Measurements from ENCODE around the gene NT5C.
"Not testable (repeated sequence)": the region's sequence is repeated elsewhere in the genome, so short reads cannot be mapped to it uniquely, and the experiment has no call there.

The NT5C gene

GRCh38 chr17:75131278-75132017, at the start of gene NT5C:
Gene NT5C, minus strand, starts transcription at chr17:75131742. Its CDS starts 35 bp downstream, at chr17:75131707.
- in situ Hi-C loops (cut with MboI; ENCODE audit: low sequenced_read_pairs): no loop called here

DNA sequence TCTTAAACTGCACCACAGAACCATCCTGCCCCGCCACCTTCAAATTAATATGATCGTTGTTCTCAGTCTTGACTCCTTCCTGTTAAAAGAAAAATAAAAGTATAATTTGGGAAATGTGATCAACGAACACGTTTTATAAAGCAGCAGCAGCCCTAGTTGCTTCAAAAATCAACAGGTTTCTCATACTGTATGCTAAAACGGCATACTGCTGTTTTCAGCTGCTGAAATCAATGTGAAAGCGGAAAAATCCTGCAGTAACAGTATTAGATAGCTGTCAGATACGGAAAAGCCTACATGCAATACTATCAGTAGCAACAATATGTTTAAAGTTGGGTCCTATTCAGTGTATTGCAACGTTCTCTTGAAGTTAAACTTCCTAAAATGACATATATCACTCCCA, 49.6 kb upstream of the NT5C start:
- in situ Hi-C loops (cut with MboI; ENCODE audit: low sequenced_read_pairs): no loop called here

DNA sequence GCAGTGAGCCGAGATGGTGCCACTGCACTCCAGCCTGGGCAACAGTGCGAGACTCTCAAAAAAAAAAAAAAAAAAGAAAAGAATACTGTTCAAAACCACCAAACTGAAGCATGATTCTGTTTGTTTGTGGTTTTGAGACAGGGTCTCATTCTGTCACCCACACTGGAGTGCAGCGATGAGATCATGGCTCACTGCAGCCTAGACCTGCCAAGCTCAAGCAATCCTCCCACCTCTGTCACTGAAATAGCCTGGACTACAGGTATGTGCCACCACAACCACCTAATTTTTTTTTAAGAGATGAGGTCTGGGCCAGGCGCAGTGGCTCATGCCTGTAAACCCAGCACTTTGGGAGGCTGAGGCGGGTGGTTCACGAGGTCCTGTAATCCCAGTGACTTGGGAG, 46.9 kb upstream of the NT5C start:
- in situ Hi-C loops (cut with MboI; ENCODE audit: low sequenced_read_pairs): no loop called here

DNA sequence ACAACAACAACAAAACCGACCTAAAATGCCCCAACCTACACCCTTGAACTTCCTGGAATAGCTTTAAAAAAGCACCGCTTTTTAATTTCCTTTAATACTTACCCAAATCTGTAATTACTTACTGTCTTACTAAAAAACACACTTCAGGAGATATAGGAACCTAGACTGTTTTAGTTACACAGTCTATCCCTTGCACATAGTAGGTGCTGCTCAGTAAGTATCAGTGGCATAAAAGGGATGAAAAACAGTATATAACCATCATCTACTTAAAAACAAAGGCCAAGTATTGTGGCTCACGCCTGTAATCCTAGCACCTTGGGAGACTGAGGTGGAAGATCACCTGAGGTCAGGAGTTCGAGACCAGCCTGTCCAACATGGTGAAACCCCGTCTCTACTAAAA, 45.1 kb upstream of the NT5C start:
- in situ Hi-C loops (cut with MboI; ENCODE audit: low sequenced_read_pairs): no loop called here

GRCh38 chr17:75174996-75175395, 43.5 kb upstream of the NT5C start:
- in situ Hi-C loops (cut with MboI; ENCODE audit: low sequenced_read_pairs): no loop called here

DNA sequence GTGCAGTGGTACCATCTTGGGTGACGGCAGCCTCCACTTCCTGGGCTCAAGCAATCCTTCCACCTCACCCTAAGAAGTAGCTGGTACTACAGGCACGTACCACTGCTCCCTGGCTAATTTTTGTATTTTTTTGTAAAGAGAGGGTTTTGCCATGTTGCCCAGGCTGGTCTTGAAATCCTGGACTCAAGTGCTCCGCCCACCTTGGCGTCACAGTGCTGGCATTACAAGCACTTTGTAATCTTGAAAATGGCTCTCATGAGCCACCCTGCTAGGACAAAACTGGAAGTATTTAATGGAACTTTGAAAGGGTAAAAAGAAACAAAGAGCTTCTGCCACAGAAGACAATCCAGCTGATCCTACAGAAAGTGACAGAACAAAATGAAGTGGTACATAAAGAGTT, 42.0 kb upstream of the NT5C start:
- in situ Hi-C loops (cut with MboI; ENCODE audit: low sequenced_read_pairs): no loop called here

DNA sequence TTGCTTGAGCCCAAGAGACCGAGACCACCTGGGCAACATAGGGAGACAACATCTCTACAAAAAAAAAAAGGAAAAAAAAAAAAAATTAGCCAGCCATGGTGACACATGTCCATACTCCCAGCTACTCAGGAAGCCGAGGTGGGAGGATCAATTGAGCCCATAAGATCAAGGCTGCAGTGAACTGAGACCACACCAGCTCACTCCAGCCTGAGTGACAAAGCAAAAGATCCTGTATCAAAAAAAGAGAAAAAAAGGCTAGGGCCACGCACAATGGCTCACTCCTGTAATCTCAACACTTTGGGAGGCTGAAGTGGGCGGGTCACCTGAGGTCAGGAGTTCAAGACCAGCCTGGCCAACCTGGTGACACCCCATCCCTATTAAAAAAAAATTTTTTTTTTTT, 37.5 kb upstream of the NT5C start:
- in situ Hi-C loops (cut with MboI; ENCODE audit: low sequenced_read_pairs): no loop called here

DNA sequence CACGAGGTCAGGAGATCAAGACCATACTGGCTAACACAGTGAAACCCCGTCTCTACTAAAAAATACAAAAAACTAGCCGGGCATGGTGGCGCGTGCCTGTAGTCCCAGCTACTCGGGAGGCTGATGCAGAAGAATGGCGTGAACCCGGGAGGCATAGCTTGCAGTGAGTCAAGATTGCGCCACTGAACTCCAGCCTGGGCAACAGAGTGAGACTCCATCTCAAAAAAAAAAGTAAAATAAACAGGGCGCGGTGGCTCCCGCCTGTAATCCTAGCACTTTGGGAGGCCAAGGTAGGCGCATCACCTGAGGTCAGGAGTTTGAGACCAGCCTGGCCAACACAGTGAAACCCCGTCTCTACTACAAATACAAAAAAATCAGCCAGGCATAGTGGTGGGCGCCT, 33.1 kb upstream of the NT5C start:
- in situ Hi-C loops (cut with MboI; ENCODE audit: low sequenced_read_pairs): not testable (repeated sequence)

DNA sequence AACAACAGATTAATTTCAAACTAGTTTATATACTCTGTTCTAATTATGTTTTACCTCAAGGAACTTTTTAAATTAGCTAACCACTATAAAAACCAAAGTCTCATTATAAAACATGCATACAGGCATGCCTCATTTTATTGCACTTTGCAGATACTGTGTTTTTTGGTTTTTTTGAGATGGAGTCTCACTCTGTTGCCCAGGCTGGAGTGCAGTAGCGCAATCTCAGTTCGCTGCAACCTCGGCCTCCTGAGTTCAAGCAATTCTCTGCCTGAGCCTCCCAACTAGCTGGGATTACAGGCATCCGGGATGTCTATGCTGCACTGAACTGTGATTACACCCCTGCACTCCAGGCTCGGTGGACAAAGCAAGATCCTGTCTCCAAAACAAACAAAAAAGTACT, 31.5 kb upstream of the NT5C start:
- in situ Hi-C loops (cut with MboI; ENCODE audit: low sequenced_read_pairs): no loop called here

DNA sequence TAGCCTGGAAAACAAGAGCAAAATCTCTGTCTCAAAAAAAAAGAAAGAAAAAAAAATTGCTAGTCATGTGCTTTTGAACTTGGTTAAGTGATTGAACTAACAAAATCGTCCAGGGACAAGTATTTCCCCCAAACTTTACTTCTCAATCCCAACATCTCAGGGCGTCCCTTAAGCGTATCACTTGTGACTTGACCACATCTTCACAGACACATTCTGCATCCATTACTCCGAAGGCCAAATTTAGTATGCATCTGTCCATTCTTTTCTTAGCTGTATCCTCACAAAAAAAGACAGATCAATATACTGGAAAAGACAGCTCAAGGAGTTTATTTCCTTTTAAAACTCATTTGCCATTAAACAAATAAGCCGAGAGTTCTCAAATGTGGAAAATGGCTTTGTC, 28.7 kb upstream of the NT5C start:
- in situ Hi-C loops (cut with MboI; ENCODE audit: low sequenced_read_pairs): no loop called here

DNA sequence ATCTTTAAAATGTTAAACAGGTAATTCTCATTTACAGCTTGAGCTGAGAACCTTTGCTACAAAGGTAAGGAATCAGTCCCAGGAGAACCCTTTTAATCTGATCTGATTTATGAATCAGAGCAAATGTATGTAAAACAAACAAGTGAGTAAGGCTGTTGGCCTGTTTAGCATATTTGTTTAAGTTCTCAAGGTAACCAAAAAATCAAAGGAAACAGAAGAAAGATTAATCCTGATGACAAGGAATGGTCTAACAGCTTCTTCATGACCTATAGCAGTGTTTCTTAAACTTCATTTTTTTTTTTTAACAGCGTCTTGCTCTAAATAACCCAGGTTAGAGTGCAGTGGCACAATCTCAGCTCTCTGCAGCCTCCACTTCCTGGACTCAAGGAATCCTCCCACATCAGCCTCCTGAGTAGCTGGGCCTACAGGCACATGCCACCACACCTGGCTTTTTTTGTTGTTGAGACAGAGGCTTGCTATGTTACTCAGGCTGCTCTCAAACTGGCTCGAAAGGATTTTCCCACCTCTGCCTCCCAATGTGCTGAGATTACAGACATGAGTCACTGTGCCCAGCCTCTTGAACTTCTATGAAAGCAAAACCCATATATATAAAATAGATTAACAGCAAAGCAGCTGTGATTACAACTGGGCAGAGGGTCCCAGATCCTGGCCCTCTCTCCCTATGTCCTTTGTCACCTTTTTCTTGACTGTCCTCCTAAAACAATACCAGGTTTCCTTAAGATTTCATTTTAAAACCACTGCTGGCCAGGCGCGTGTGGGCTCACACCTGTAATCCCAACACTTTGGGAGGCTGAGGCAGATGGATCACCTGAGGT, 27.9 kb upstream of the NT5C start:
- in situ Hi-C loops (cut with MboI; ENCODE audit: low sequenced_read_pairs): no loop called here

- in situ Hi-C loops (cut with MboI; ENCODE audit: low sequenced_read_pairs): not testable (repeated sequence)
Observed at GRCh38 chr17:75158480-75158879, 26.9 kb upstream of the NT5C start.

DNA sequence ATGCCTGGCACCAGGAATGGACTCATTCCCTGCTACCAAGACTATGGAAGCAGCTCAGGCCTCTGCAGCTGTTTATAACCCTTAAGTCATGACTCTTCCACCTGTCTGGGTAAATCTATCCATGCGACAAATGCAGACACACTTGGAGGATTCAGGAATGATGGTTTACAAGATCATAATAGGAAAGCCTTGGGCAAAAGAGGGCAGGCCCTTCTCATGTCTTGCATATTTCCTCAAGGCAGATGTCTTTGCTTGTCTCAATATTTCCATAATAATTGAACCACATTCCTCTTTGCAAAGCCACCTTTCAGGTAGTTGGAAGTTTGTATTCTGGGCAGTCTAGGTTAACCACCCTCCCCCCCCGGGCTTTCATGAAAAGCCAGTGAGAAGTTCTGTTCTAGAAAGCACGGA, 23.7 kb upstream of the NT5C start:
- in situ Hi-C loops (cut with MboI; ENCODE audit: low sequenced_read_pairs): no loop called here

- in situ Hi-C loops (cut with MboI; ENCODE audit: low sequenced_read_pairs): no loop called here
Observed at GRCh38 chr17:75154195-75155106, 22.9 kb upstream of the NT5C start, which contains the start of gene JPT1. Gene JPT1, minus strand, starts transcription at chr17:75154512. Its CDS starts 115 bp downstream, at chr17:75154397.

- in situ Hi-C loops (cut with MboI; ENCODE audit: low sequenced_read_pairs): no loop called here
Observed at GRCh38 chr17:75153780-75154194, 22.2 kb upstream of the NT5C start.

DNA sequence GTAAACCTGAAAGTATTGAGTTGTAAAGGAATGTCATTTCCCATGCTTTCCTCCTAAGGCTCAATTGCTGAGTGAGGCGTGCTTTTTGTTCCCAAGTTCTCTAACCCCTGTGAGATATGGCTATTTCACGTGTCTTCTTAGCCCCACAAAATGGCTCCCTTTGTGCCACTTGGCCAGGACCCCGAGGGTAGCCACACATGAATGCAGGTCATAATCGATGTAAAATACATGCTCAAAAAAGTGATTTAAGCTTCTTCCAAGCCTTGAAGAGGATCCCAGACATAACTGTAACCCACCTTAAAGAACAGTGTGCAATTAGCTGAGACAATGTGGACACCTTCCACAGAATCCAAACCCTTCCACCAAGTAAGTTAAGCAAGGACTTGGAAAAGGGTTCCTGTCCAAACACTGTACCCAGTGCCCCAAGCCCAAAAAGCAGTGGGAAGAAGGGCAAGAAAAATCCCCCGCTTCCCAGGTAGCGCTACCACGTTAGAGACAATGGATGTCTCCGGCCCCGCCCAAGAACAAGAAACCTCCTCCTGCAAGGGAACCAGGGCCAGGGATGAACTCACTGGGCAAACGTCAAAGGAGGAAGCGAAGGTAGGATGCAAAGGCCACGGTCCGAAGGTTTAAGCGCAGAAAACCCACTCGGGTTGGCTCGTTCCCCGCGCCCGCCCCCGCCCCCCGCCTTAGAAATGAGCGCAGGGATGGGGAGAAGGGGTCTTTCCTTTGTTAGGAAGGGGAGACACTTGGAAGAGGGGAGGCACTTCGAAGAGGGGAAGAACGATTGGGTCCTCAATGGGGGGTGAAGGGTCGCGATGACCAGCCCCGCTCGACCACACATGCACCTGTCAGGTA, 21.6 kb upstream of the NT5C start:
- in situ Hi-C loops (cut with MboI; ENCODE audit: low sequenced_read_pairs): no loop called here

- in situ Hi-C loops (cut with MboI; ENCODE audit: low sequenced_read_pairs): no loop called here
Observed at GRCh38 chr17:75152523-75152921, 21.0 kb upstream of the NT5C start.

- in situ Hi-C loops (cut with MboI; ENCODE audit: low sequenced_read_pairs): no loop called here
Observed at GRCh38 chr17:75151930-75152329, 20.4 kb upstream of the NT5C start.

DNA sequence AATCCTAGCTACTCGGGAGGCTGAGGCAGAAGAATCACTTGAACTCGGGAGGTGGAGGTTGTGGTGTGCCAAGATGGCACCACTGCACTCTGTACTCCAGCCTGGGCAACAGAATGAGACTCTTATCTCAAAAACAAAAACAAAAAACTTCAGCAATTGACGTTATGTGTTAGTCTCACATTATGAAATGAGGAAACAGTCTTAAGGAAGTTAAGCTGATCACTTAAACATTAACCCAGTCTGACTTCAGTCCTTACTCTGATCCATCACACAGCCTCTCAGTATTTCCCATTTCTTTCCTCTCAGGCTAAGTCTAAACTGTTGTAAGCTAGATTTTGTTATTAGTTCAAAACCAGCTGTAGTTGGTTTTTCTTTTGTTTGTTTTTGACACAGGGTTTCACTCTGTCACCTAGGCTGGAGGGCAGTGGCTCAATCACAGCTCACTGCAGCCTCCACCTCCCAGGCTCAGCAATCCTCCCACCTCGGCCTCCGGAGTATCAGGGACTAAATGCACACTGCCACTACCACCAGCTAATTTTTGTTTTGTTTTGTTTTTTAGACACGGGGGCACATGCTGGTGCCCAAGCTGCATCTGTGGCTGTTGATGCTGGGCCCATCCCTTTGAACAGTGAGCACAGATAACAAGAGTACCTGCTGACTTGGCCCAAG, 16.5 kb upstream of the NT5C start:
- in situ Hi-C loops (cut with MboI; ENCODE audit: low sequenced_read_pairs): no loop called here

DNA sequence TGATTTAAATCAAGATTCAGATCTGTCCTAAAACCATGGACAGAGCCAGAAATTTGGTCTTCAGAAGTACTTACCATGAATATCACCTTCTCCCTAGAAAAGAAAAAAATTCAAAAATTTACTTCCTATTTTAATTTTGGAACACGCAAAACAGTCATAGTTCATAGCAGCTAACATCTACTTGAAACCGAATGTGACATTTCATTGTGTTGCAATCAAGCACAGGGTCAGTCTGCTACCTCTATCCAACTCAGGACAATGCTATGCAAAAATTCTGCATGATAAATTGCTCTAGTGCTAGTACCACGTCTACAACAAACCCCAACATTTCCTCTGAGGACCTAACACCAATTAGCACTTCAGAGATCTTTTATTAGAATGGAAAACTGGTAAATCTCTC, 15.1 kb upstream of the NT5C start:
- in situ Hi-C loops (cut with MboI; ENCODE audit: low sequenced_read_pairs): no loop called here
